ENCODE measurements around the gene TRIM63.

The TRIM63 gene

GRCh38 chr1:26034504-26035202 lies 32.8 kb downstream of the TRIM63 start:
- DNase-seq (ENCODE audit: low read depth), result no peak

GRCh38 chr1:26032656-26033357 lies 34.6 kb downstream of the TRIM63 start:
- no peak for DNase-seq (ENCODE audit: low read depth)

GRCh38 chr1:26031611-26032220 lies 35.7 kb downstream of the TRIM63 start:
- peak; percentile 69 for DNase-seq (ENCODE audit: low read depth)

- DNase-seq (ENCODE audit: low read depth), result no peak
Observed at GRCh38 chr1:26031196-26031595, 36.2 kb downstream of the TRIM63 start.

GRCh38 chr1:26029864-26030481 lies 37.5 kb downstream of the TRIM63 start:
- no peak for DNase-seq (ENCODE audit: low read depth)

- no peak for DNase-seq (ENCODE audit: low read depth)
Observed at GRCh38 chr1:26029054-26029863, 38.2 kb downstream of the TRIM63 start.

- no peak for DNase-seq (ENCODE audit: low read depth)
Observed at GRCh38 chr1:26028490-26028980, 38.9 kb downstream of the TRIM63 start.

- no peak for DNase-seq (ENCODE audit: low read depth)
Observed at GRCh38 chr1:26027716-26028489, 39.5 kb downstream of the TRIM63 start.

- DNase-seq (ENCODE audit: low read depth), result no peak
Observed at GRCh38 chr1:26025517-26025916, 41.9 kb downstream of the TRIM63 start.

GRCh38 chr1:26025060-26025459 lies 42.4 kb downstream of the TRIM63 start:
- DNase-seq (ENCODE audit: low read depth), result no peak

- DNase-seq (ENCODE audit: low read depth), result no peak
Observed at GRCh38 chr1:26023826-26024225, 43.6 kb downstream of the TRIM63 start.

- no peak for DNase-seq (ENCODE audit: low read depth)
Observed at GRCh38 chr1:26023009-26023408, 44.4 kb downstream of the TRIM63 start.

- DNase-seq (ENCODE audit: low read depth), result no peak
Observed at GRCh38 chr1:26022404-26022779, 45.0 kb downstream of the TRIM63 start.

GRCh38 chr1:26021647-26022403 lies 45.6 kb downstream of the TRIM63 start, which contains the start of gene EXTL1:
Gene EXTL1 (plus strand): TSS chr1:26021775. CDS start chr1:26022647, 872 bp downstream.
- no peak for DNase-seq (ENCODE audit: low read depth)

- no peak for DNase-seq (ENCODE audit: low read depth)
Observed at GRCh38 chr1:26020941-26021646, 46.3 kb downstream of the TRIM63 start.

- no peak for DNase-seq (ENCODE audit: low read depth)
Observed at GRCh38 chr1:26020330-26020768, 47.1 kb downstream of the TRIM63 start.

GRCh38 chr1:26019641-26020315 lies 47.7 kb downstream of the TRIM63 start:
- peak; percentile 43 for DNase-seq (ENCODE audit: low read depth)

GRCh38 chr1:26017606-26018005 lies 49.8 kb downstream of the TRIM63 start:
- DNase-seq (ENCODE audit: low read depth), result no peak

Data from GM04503 (cell line).